Smooth muscle cell (in vitro differentiated cells): ENCODE measurements around the gene CRB2. TPM values are rescaled to one million over a fixed set of nuclear protein-coding genes. Genes with fewer than 3 reads are reported as not detected.

ENCODE experiments used
- DNase-seq: peaks from one replicate; lab custom pipeline; 2025; ENCODE audit not compliant: unreplicated experiment; lab: John Stamatoyannopoulos, UW
- H2AFZ ChIP-seq: fragments of 200-600 bp; sonication (generic); 2 replicates; pipeline ENCODE4 v1.6.0; 2016; ENCODE audit warnings: antibody characterized with exemption, low read depth, mild to moderate bottlenecking
- H3F3A ChIP-seq: fragments of 200-600 bp; sonication (generic); 2 replicates; pipeline ENCODE4 v1.6.0; 2017; ENCODE audit warnings: antibody characterized with exemption, low read depth
- H3K27ac ChIP-seq: fragments of 200-600 bp; sonication (generic); 2 replicates; pipeline ENCODE4 v1.5.1; 2016; ENCODE audit warnings: low read depth, mild to moderate bottlenecking
- H3K27me3 ChIP-seq: fragments of 200-600 bp; sonication (generic); 2 replicates; pipeline ENCODE4 v1.6.1; 2016; ENCODE audit warnings: low read depth, mild to moderate bottlenecking
- H3K36me3 ChIP-seq: fragments of 200-600 bp; sonication (generic); 2 replicates; pipeline ENCODE4 v1.5.1; 2016; ENCODE audit warnings: low read depth
- H3K4me1 ChIP-seq: fragments of 200-600 bp; sonication (generic); 2 replicates; pipeline ENCODE4 v1.5.1; 2016; ENCODE audit warnings: low read depth
- H3K4me2 ChIP-seq: fragments of 200-600 bp; sonication (generic); 2 replicates; pipeline ENCODE4 v1.6.0; 2016; ENCODE audit warnings: mild to moderate bottlenecking
- H3K4me3 ChIP-seq: fragments of 200-600 bp; sonication (generic); 2 replicates; pipeline ENCODE4 v1.5.1; 2016; ENCODE audit warnings: mild to moderate bottlenecking
- H3K79me2 ChIP-seq: fragments of 200-600 bp; sonication (generic); 2 replicates; pipeline ENCODE4 v1.6.0; 2016; ENCODE audit warnings: low read depth, mild to moderate bottlenecking
- H3K9ac ChIP-seq: fragments of 200-600 bp; sonication (generic); 2 replicates; pipeline ENCODE4 v1.6.0; 2016; ENCODE audit warnings: low read depth
- H3K9me3 ChIP-seq: fragments of 200-600 bp; sonication (generic); replicated peaks from 2 replicates; pipeline ENCODE4 v1.5.1; 2016; ENCODE audit warnings: low read depth
- H4K20me1 ChIP-seq: fragments of 200-600 bp; sonication (generic); 2 replicates; pipeline ENCODE4 v1.6.0; 2016; ENCODE audit warnings: low read depth
- CTCF ChIP-seq: fragments of 200-600 bp; sonication (generic); IDR thresholded peaks from 2 replicates; pipeline ENCODE4 v1.5.1; 2017; ENCODE audit warnings: borderline replicate concordance, mild to moderate bottlenecking, antibody characterized with exemption; ENCODE audit not compliant: insufficient read depth, poor library complexity, severe bottlenecking
- WGBS: methylation state at CpG from one replicate; pipeline ENCODE4 v1.1.7; 2016; ENCODE audit warnings: low lambda C conversion rate; 5-methylcytosine and 5-hydroxymethylcytosine counted together
- polyA plus RNA-seq: library from polyadenylated mRNA; unstranded; fragments of >200 nt; fragmentation: Nextera tagmentation; extraction: Ambion mirVana; gene quantifications from 2 replicates; pipeline ENCODE4 v1.2.1, GENCODE V29; 2016
- total RNA-seq: library from RNA; depleted of rRNA; stranded (reverse); fragments of >200 nt; gene quantifications from 2 replicates; pipeline ENCODE4 v1.2.3, GENCODE V29; 2014

CRB2 gene
- total and polyA plus RNA-seq, 2 experiments from 2014 or later: 1.7 to 3.1 TPM

GRCh38 chr9:123422635-123423310 is 66.8 kb downstream of the CRB2 start:
- no peak overlapping the region for H3K4me2 ChIP-seq
- no peak overlapping the region for H2AFZ ChIP-seq
- no peaks in the 10 kb centered on the region for H3K79me2 ChIP-seq
- H3K9ac ChIP-seq: no peak overlapping the region
- no peak for DNase-seq
- H3F3A ChIP-seq: no peaks in the 10 kb centered on the region
- no peaks in the 10 kb centered on the region for H3K9me3 ChIP-seq
- no peak overlapping the region for H3K4me3 ChIP-seq
- no peak for TF ChIP-seq CTCF
- no peaks in the 10 kb centered on the region for H3K36me3 ChIP-seq
- H3K27ac ChIP-seq: no peak overlapping the region
- H4K20me1 ChIP-seq: no peaks in the 10 kb centered on the region
- no peaks in the 10 kb centered on the region for H3K4me1 ChIP-seq
- WGBS: 72% methylated on average over 21 of the region's 21 CpGs
- H3K27me3 ChIP-seq: no peaks in the 10 kb centered on the region

GRCh38 chr9:123423311-123423640 is 67.3 kb downstream of the CRB2 start:
- 70% methylated on average over 8 of the region's 8 CpGs for WGBS
- DNase-seq: no peak

GRCh38 chr9:123424131-123424530 is 68.1 kb downstream of the CRB2 start:
- Histone ChIP-seq H3F3A (no peaks in the 10 kb centered on the region), H3K9ac (no peak overlapping the region), H3K27me3 (no peaks in the 10 kb centered on the region), H3K4me2 (no peak overlapping the region), H3K9me3 (no peaks in the 10 kb centered on the region), H3K4me1 (no peaks in the 10 kb centered on the region), H2AFZ (no peak overlapping the region), H3K4me3 (no peak overlapping the region), H3K79me2 (no peaks in the 10 kb centered on the region), H3K27ac (no peak overlapping the region), H3K36me3 (no peaks in the 10 kb centered on the region), H4K20me1 (no peaks in the 10 kb centered on the region)
- 92% methylated on average over 5 of the region's 5 CpGs for WGBS
- no peak for TF ChIP-seq CTCF
- DNase-seq: no peak

More at GRCh38 chr9:123423311-123423640, 67.3 kb downstream of the CRB2 start:
- H3K4me3 ChIP-seq: no peak overlapping the region
- no peak overlapping the region for H3K27ac ChIP-seq
- no peaks in the 10 kb centered on the region for H3F3A ChIP-seq
- H3K9ac ChIP-seq: no peak overlapping the region
- no peak overlapping the region for H2AFZ ChIP-seq
- no peaks in the 10 kb centered on the region for H3K36me3 ChIP-seq
- H3K4me2 ChIP-seq: no peak overlapping the region
- no peaks in the 10 kb centered on the region for H3K27me3 ChIP-seq
- H3K4me1 ChIP-seq: no peaks in the 10 kb centered on the region
- no peaks in the 10 kb centered on the region for H3K9me3 ChIP-seq
- no peaks in the 10 kb centered on the region for H3K79me2 ChIP-seq
- H4K20me1 ChIP-seq: no peaks in the 10 kb centered on the region
- no peak for TF ChIP-seq CTCF
